HG03095 (cell line): Measurements from ENCODE around the gene IGSF11.
"Not testable (repeated sequence)": the region's sequence is repeated elsewhere in the genome, so short reads cannot be mapped to it uniquely, and the experiment has no call there.

Experiments
- ATAC-seq: cut with Tn5 transposase; IDR thresholded peaks from one replicate; pipeline ENCODE4 v1.9.1; 2021; ENCODE audit warnings: moderate library complexity; ENCODE audit not compliant: unreplicated experiment

Gene IGSF11

DNA sequence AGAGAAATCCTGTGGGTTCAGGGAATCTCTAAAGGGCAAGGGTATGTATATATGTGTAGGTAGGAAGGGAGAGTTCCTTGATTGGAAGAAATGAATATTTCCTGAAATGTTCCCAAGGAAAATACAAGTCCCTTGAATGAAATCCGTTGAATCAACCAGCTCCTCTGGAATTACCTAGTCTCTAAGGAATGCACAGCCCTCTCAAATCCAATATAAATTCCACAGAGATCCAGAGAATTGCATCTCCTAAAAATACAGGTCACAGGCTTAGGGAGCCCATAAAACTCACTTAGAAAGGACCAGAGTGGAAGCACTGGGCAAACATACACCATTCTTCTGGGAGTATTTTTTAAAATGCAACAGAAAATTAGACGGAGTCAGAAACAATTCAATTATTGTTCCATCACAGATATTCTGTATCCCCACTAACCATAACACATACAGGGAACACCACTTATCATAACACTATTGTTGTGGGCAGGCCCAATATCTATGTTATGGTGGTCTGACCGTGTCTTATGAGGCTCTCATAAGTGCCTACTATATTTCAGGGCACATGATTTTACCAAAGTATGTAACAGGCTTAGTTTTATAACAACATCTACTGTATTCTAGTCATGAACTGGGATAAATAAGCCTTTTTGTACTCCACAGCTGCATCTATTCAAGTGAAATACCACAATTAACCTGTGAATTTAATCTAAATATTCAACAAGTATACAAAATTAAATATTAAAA is 43.7 kb downstream of the IGSF11 start:
- ATAC-seq = no peak

DNA sequence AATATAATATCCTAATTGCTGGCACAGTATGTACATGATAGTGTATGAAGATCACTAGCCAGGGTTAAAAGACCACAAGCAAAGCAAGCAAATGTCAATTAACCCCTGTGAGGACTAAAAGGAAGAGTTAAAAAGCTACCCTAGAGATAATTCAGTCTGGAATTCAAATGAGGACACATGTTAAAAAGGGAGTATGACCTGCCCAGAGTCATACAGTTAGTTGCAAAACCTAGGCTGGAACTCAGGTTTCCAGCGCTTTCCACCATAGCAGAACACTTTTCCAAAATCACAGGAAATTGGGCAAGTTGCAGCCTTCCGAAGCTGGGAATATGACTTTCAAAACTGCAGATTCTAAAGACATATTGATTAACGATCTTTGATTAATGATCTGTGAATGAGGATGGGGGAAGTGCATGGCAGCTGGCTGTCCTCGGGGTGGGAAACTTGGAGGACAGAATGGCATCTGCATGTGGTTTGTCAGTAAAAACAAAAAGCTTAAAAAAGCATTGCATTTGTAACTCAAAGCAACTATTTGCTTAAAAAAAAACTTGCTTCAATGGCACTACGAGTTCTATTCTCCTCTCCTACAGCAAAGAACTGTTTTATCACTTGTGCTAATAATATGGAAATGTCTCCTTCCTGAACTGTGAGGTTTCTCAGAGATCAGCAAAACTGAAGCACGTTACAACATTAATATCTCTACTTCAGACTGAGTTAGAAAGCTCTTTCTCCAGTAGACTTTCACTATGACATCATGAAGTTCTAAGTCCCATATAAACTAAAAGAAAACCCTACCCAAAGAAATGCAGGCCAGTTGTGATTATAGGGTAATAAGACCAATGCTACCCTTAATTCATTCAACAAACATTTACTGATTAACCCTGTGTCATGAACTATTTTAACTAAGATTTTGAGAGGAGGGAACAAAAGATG is 46.2 kb downstream of the IGSF11 start:
- ATAC-seq = no peak

DNA sequence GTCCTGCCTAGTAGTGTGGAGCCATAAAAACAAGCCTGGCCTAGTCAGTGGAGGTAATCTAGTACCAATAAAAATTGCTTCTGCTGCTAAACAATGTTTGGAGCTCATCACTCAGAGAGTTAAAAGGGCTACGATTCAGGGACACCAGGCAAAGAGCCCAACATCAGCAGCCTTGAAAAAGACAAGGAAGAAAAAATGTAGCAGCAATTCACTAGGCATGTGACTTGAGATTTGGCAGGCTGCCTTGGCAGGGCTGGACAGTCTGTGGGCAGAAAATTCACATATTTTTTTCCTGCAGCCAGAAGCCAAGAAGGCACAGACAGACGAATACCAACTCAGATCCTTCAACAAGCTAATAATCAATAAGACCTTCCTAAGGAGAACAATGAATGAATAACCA is 47.2 kb downstream of the IGSF11 start:
- ATAC-seq = no peak

DNA sequence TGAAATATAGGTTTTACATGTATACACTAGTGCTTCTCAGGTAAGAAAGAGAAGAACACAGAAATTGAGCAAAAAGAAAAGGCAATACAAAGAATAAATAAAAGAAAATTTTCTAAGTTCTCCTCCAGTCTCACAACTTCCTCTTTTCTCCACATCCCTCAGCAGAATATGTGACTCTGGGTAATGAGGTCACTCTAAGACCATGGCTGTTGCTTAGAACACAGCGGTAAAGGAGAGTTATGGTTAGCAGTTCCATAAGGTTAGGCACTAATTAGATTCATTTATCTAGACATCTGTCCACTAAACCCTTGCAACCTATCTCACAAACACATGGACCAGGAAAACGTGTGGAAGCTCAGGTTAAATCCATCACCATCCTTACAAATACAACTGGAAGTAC is 47.9 kb downstream of the IGSF11 start:
- no peak for ATAC-seq

DNA sequence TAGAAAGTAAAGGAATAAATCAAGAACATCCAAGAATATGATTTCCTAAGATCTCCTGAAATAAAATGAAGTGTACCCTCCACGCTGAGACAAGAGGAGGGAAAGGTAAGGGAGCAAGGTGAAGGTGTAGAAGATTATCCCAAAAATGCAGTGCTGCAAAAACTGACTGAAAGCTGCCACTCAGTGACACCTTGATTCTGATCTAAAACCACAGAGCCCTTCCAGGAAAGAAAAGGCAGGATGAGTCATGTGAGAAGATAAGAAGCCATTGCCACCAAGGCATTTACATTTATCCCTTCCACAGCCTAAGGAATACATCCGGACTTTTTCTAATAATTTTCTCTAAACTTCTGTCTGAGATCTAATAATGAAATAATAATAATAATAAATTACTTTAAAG is 49.9 kb downstream of the IGSF11 start:
- no peak for ATAC-seq

DNA sequence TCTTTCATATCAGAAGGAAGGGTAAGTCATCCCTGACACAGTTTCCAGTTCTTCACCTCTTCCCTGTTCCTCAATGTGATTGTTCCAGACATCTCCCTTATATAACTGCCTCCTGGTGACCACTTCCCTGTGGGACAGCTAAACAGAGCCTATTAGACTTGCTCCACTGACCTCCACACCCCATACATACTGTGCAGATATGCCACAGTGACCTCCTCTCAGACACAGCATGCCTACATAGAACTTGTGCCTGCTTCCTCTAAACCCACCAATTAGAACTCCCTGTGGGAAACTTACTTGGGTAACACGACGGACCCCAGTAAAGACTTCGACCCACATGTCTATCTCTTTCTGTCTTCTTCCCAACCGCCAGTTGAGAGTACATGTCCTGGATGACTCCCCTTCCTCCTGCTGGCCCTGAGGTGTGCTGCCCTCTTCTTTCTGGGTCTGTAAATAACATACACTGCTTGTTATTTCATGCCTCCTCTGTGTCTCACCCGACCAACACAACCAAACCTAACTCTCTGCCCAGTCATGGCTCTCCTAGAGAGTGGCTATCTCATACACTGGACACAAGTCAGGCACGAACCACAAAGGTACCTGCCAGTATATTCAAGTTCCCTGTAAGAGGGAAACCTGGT is 53.0 kb downstream of the IGSF11 start:
- no peak for ATAC-seq

DNA sequence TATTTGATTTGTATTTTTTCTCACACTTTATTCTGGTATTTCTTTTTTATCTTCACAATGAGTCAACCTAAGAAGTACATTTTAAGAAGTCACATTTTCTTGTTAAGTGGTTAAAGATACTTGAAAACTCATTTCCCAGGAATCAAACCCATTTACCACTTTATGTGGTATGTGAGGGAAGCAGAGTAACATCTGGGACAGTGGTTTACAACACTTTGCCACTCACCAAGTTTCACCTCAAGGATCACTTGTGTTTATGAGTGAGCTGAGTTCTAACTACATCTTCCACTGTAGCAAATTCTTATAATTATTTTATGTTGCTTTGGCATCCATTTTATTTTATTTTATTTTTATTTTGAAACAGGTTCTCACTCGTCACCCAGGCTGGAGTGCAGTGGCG is 53.8 kb downstream of the IGSF11 start:
- ATAC-seq = no peak

DNA sequence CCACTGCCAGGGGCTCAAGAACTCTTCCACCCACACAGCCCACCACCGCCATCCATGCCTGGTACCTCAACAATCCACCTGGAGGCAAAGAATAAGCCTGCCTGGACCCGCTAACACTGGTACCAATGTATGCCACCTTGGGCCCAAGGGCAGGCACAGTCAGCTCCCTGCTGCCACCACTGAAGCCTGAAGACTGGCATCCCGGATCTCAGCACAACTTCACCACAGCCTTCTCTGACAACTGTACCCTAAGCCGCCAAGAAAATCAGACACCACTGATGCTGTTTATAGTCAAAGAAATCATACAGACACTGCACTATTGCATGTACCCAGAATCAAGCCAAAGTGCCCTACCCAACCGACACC is 56.3 kb downstream of the IGSF11 start:
- ATAC-seq = no peak

DNA sequence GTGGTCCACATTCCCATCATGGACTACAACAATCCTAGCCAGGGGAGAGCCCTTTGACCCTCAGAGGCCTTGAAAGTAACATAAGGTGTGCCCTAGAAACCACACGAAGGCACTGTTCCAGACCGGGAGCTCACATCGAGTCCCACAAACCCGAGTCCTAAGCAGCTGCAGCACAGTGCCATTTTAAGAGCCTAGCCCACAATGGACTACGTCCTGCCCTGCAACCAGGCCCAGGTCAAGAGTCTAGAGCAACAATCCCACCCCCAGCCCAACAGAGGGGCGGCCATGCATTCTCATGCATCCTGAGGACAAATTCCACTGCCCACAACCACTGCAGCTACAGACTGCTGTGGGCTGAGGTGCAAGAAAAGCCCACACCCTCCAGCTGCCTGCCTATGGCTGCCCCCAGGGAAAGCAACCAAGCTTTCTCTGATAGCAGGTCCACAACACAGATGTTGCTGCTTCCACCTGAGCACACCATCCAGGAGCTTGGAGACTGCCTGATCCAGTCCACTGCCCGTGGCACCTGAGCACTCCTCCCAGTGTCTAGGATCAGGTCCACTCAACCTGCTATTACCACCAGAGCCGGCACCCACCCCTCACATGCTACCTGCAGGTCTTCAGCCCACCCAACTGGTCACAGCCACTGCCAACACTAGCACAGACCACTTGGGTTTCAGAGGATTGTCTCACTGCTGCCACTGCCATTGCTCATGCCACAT is 56.8 kb downstream of the IGSF11 start:
- no peak for ATAC-seq

DNA sequence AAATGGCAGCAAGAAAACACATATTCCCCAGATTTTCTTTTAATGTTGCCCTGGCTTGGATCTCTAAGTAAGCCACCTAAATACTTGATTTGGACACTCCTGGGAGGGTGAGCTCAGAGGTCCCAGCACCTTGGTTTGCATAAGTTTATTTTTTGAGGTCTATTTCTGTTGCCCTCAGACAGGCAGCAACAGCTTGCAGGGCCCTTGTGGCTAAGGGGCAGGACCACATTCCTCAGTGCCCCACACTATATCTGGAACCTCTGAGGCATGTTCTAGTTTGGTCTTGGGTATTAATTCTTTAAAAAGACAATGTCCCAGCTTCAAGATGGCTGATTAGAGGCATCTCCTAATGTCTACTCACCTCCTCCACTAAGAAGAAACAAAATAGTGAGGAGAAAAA is 57.5 kb downstream of the IGSF11 start:
- no peak for ATAC-seq

DNA sequence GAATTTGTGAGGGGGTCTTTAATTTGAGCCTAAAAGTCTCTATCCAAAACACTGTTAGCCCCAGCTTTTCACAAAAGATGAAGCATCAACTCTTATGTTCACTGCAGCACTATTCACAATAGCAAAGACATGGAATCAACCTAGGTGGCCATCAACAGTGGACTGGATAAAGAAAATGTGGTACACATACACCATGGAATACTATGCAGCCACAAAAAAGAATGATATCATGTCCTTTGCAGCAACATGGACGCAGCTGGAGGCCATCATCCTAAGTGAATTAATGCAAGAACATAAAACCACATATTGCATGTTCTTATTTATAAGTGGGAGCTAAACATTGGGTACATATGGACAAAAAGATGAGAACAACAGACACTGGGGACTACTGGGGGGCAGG is 59.2 kb downstream of the IGSF11 start:
- not testable (repeated sequence) for ATAC-seq

DNA sequence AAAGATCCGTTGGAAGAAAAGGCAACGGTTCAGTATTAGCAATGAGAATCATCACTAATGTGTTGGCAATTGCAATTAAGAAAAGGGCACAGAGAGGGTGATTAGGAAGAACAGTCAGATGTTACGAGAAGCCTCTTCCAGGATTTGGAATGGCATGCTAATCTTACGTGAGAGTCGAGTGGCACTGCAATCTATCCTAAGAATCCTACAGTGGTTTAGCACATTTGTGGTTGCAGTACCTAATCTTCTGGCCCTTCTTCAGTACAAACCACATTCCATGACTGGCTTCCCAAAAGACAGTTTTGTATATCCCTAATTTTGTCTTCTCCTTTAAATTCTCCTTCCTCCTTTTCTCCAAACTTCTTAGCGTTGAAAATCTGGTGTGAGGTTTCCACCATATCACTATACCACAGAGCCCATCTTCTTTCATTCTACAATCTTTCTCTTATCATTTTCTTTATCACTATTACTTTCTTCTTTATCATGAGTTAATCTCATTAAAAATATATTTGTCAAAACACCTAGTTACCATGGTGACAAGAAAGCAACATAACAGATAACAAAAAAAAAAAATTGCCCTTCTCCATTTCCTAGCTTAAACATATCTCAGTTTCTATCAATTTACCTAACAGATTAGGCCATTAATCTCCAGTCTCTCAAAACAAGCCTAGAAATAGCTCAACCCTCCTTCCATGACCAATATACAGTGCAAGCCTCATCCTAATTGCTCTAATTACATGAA is 60.1 kb downstream of the IGSF11 start:
- ATAC-seq = no peak

DNA sequence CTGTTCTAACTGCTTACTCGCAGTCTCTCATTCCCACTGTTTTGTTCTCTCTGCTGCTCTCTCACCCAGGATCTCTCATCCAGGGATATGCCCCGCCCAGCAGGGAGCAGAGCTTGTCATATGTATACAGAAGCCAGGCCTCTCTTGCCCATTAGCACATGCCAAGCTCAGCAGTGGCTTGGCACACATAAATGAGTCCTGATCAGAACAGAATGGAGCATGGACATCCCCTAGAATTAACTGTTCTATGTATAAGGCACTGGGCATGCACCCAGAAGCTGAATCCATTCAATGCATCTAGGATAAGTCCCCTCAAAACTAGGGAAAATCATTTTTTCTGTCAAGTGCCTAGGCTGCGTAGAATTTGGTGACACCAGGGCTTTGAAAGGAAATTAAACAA is 61.6 kb downstream of the IGSF11 start:
- no peak for ATAC-seq

DNA sequence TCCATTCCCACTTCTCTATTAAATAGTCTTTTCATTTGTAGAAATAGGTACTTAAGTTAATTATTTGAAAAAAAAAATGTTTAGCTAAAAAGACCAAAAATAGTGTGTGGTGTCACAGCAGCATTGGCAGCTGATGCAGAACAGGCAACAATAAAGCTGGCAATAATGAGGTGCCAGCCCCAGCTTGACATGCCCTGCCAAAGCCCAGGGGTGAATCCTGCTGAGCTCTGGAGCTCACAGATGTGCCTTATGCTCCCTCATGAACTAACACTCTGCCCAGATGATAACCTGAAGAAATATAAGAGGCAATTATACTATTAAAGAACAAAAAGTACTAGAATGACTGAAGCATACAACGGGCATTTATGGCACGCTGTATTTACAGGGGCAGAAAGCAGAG is 63.8 kb downstream of the IGSF11 start:
- ATAC-seq = no peak

DNA sequence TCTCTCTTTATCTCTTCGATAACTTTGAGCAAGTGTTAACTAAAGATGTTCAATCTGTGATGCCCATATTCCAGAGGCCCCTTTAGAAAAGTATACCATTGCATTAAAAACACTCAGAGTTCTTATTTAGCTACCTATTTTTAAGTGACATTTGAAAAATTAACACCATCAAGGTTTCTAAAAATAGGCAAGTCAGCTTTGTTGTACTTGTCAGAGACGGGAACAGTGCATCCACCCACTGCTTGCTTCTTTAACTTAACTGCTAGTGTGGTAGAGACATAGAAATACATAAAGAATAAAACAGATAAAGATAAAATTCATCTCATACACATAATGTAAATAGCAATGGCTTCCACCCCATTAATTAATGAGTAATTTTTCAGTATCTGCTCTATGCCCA is 66.0 kb downstream of the IGSF11 start:
- no peak for ATAC-seq

DNA sequence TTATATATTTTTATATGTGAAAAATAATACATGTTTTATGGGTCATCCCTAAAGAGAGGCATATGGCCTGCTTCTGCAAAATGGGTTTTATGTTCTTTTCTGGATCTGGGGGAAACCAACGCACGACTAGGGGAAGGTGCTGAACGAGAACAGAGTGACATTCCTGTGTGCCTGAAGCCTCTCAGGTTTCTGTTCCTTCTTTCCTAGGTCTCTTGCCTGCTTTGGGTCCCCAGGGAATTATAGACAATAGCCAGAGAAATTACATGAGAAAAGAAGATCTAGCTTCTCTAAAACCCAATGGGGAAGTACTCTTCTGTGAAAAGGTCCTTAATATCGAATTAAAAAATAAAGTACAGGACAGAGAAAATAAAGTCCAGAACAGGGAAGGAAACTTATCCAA is 66.5 kb downstream of the IGSF11 start:
- no peak for ATAC-seq

DNA sequence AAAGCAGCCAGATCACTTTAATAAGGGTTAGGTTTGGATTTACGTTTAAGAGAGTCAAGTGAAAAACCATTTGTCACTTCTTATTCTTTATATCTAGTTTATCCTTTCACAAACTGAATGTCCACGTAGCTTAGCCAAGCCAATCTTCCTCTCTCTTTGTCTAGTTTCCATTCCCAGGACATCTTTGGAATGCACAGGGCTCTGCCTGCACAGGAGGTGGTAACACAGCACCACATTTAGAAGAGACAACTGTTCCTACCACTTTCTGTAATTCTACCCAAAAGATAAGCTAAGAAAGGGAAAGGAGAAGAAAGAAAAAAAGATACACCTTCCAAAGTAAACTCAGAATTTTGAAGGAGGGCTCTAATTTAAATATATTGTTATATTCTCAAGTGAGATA is 67.9 kb downstream of the IGSF11 start:
- no peak for ATAC-seq

DNA sequence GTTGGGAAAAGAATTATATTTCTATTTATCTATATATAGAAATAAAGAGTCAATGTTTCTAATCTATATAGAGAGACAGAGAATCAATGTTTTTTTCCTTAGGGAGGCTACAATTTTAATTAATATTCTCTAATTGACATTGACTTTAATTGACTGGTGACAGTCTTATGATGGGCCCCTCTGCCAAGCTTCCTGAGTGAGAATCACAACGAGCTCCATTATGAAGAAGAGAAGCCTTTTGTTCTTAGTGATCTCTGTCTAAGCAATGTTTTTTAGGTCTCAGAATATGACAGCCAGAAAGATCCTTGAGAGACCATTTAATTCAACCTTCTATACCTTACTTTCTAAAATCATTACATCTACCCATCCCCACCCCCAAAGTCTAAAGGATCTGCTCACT is 70.9 kb downstream of the IGSF11 start:
- ATAC-seq = no peak

DNA sequence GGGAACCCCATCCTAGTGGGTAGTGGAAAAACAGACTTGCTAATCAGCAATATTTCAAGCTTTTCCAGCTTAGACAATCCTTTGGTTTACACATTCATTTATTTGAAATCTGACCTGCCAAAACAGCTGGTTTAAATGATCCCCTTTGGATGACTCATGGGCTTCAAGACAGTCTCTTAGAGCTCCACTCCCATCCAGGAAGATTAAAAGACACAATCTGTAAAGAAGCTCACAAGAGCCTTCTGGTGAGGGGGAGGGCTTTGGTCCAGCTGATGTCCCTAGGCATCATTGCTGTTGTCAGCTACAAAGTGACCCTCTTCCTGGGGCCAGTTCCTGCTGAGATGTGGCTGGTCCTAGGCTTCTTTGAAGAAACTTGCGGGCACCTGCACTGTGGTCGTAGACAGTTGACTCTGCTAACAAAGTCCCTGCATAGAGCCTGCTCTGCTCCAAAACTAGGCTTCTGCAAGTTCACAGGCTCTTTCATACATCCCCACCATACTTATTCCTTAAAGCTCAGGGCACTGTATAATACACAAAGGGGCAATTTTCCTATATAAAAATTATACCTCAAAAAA is 73.7 kb downstream of the IGSF11 start:
- ATAC-seq = no peak

DNA sequence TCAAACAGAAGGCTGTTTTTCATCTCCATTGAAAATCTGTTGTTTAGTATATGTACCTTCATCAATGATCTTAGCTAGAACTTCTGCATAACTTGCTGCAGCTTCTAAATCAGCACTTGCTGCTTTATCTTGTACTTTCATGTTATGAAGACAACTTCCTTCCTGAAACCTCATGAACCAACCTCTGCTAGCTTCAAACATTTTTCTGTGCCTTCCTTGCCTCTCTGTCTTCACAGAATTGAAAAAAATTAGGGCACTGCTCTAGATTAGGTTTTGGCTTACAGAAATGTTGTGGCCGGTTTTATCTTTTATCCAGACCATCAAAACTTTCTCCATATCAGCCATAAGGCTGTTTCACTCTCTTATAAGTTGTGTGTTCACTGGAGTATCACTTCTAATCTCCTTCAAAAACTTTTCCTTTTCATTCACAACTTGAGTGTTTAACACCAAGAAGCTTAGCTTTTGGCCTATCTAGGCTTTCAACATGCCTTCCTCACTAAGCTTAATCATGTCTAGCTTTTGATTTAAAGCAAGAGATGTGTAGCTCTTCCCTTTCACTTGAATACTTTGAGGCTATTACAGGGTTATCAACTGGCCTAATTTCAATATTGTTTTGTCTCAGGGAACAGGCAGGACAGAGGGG is 78.6 kb downstream of the IGSF11 start:
- no peak for ATAC-seq
